Breast epithelium (tissue), 4 donors: ENCODE results near the gene KCNH4. TPM values are rescaled to one million over a fixed set of nuclear protein-coding genes. Genes with fewer than 3 reads are reported as not detected.

Experiments
- DNase-seq, 2 donors: peaks; one replicate each; pipeline ENCODE4 v3.0.0-alpha.2; 2019; ENCODE audit warnings: low spot score in 2 of 2
- H3K27ac ChIP-seq, 2 donors: fragments of 200-600 bp; sonication (generic) in 1 of 2; one replicate each; pipeline ENCODE4 v1.5.1; 2016 to 2019; ENCODE audit warnings: mild to moderate bottlenecking in 1 of 2
- H3K27me3 ChIP-seq, 2 donors: fragments of 200-600 bp; sonication (generic) in 1 of 2; one replicate each; pipeline versions ENCODE4 v1.5.1 to v1.6.0; 2017 to 2019; ENCODE audit warnings: control low read depth in 1 of 2, mild to moderate bottlenecking in 1 of 2
- H3K36me3 ChIP-seq: fragments of 200-600 bp; one replicate; pipeline ENCODE4 v1.5.1; 2019
- H3K4me1 ChIP-seq, 2 donors: fragments of 200-600 bp; sonication (generic); one replicate each; pipeline ENCODE4 v1.5.1; 2016 to 2019; ENCODE audit warnings: control low read depth in 1 of 2
- H3K4me3 ChIP-seq, 3 donors: fragments of 200-600 bp; sonication (generic); 1 replicate in 2 of 3; 2 replicates in 1 of 3; pipeline ENCODE4 v1.5.1; 2016 to 2019; ENCODE audit warnings: mild to moderate bottlenecking in 3 of 3, moderate library complexity in 2 of 3
- H3K9me3 ChIP-seq, 2 donors: fragments of 200-600 bp; sonication (generic) in 1 of 2; one replicate each; pipeline ENCODE4 v1.5.1; 2016 to 2019; ENCODE audit warnings: control low read depth in 1 of 2
- POLR2A ChIP-seq: fragments of 450-650 bp; IDR thresholded peaks from one replicate; pipeline ENCODE4 v1.6.1; 2016; ENCODE audit warnings: antibody characterized with exemption, mild to moderate bottlenecking, moderate library complexity
- POLR2AphosphoS5 ChIP-seq, 3 donors: sonication (generic); formaldehyde crosslinking; IDR thresholded peaks; one replicate each; pipeline ENCODE4 v1.6.1; 2017; ENCODE audit warnings: antibody characterized with exemption in 3 of 3
- intact Hi-C: fragments of 100-400 bp; cut with DNase I; formaldehyde crosslinking; loops from one replicate; pipeline ENCODE4 v1.15.1; 2023; ENCODE audit warnings: low total_unique reads
- total RNA-seq, 3 donors: library from RNA; depleted of rRNA; stranded (reverse); fragments of >200 nt; gene quantifications; one replicate each; pipeline ENCODE4 v1.1.0, GENCODE V29; 2016
- TF ChIP-seq, protein P1 (sequence below), 3 donors: fragments of 450-650 bp; IDR thresholded peaks; one replicate each; pipeline ENCODE4 v1.5.1; 2016 to 2017; ENCODE audit warnings: antibody characterized with exemption in 3 of 3, mild to moderate bottlenecking in 3 of 3, moderate library complexity in 3 of 3

Gene KCNH4
- total RNA-seq, 3 donors from 2014 or later = under 0.01 TPM; not detected in 2

DNA sequence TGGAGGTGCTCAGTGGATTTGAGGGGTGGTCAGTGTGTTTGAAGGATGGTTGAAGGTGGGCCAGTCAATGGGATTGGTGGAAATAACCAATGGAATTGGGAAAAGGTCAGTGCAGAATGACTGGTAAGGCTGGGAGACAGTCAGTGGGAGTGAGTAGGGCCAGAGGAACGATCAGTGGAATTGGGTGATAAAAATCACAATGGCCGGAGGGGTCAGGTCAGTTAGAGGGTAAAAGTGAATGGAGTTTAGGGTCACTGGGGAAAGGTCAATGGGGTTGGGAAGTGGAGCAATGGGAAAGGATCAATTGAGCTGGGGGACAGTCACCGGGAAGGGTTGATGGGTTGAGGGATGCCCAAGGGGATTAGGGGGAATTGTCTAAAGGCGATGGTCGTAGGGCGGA, 15.2 kb downstream of the KCNH4 start:
- TF ChIP-seq, protein P1, sequence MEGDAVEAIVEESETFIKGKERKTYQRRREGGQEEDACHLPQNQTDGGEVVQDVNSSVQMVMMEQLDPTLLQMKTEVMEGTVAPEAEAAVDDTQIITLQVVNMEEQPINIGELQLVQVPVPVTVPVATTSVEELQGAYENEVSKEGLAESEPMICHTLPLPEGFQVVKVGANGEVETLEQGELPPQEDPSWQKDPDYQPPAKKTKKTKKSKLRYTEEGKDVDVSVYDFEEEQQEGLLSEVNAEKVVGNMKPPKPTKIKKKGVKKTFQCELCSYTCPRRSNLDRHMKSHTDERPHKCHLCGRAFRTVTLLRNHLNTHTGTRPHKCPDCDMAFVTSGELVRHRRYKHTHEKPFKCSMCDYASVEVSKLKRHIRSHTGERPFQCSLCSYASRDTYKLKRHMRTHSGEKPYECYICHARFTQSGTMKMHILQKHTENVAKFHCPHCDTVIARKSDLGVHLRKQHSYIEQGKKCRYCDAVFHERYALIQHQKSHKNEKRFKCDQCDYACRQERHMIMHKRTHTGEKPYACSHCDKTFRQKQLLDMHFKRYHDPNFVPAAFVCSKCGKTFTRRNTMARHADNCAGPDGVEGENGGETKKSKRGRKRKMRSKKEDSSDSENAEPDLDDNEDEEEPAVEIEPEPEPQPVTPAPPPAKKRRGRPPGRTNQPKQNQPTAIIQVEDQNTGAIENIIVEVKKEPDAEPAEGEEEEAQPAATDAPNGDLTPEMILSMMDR (IDR thresholded peaks at IDR 0.05) = no peak
- TF ChIP-seq POLR2A (no peak), POLR2AphosphoS5 (IDR thresholded peaks at IDR 0.05) (no peak)
- no peak for DNase-seq
- intact Hi-C loops = no loop called here
- Histone ChIP-seq H3K4me1 (no peaks in the 10 kb centered on the region), H3K27me3 (no peaks in the 10 kb centered on the region), H3K9me3 (no peaks in the 10 kb centered on the region), H3K4me3 (no peak overlapping the region), H3K27ac (no peak overlapping the region), H3K36me3 (no peaks in the 10 kb centered on the region)

DNA sequence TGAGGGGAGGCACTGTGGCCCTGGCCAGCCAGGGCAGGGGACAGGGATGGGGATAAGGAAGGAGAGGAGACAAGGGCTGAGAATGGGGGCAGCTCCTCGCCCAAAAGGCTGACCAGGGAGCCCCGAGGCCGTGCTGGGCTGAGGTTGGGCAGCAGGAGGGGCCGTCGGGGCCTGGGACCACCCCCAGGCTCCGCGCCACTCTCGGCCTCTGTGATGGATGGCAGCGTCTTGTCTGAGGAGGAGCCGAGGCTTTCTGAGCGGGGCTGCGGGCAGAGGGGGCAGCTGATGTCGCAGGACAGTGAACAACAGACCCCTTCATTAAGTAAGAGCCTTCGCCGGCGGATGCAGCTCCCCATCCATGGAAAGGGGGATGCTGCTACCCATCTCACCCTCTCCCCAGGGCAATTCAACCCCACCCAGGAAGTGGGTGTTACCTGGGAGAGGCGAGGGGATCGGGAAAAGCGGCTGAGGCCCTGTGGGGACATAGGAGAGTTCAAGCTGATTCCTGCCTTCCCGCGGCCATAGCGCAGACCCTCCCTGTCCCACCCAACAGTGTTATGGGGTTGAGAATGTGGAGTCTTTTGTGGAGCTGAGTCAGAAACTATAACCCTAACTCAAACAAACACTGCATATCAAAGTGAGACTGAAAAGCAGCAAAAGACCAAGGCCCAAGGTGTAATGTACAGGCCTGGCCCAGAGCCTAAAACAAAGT, 17.1 kb downstream of the KCNH4 start:
- intact Hi-C loops = no loop called here
- no peak for DNase-seq
- no peak overlapping the region for H3K4me3 ChIP-seq
- H3K27me3 ChIP-seq = no peaks in the 10 kb centered on the region
- H3K27ac ChIP-seq = no peak overlapping the region
- no peak for TF ChIP-seq POLR2AphosphoS5 (IDR thresholded peaks at IDR 0.05)
- TF ChIP-seq POLR2A = no peak
- TF ChIP-seq, protein P1 (IDR thresholded peaks at IDR 0.05) = no peak
- no peaks in the 10 kb centered on the region for H3K9me3 ChIP-seq
- H3K4me1 ChIP-seq = no peaks in the 10 kb centered on the region
- no peaks in the 10 kb centered on the region for H3K36me3 ChIP-seq

DNA sequence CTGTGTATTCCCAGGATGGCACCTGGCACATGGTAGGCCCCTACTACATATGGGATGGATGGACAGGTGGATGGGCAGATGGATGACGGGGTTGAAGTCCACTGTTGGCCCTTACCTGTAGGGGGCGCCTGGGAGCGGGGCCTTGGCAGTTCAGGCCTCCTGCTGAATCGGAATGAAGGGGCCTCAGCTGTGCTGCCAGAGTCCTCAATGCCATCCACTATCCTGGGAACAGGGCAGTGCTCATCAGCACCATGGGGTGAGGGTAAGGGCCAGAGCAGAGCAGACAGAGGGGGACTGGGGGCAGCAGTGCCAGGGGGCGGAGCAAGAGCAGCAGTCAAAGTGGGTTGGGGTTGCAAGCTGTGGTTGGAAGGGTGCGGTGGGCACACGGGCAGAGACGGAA, 17.8 kb downstream of the KCNH4 start:
- no peak for DNase-seq
- Histone ChIP-seq H3K27me3 (no peaks in the 10 kb centered on the region), H3K27ac (no peak overlapping the region), H3K36me3 (no peaks in the 10 kb centered on the region), H3K4me1 (no peaks in the 10 kb centered on the region), H3K9me3 (no peaks in the 10 kb centered on the region), H3K4me3 (no peak overlapping the region)
- TF ChIP-seq POLR2AphosphoS5 (IDR thresholded peaks at IDR 0.05) = no peak
- TF ChIP-seq, protein P1 (IDR thresholded peaks at IDR 0.05) = no peak
- TF ChIP-seq POLR2A = no peak
- intact Hi-C loops = no loop called here

DNA sequence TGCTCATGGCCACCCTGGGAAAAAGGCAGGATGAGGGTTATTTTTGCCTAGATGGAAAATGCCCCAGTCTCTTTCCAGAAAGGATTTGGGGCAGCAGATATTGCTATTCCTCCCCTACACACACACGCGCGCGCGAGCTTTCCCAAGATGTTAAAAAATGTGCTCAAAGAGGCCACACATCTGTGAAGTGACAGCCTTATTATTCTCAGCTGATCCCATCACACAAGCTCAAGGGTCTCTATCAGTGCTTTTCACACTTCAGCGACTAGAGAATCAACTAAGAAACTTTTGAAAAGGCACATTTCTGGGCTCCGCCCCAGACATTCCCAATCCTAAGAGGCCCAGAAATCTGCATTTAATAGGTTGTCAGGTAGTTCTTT, 20.4 kb downstream of the KCNH4 start:
- intact Hi-C loops = no loop called here
- Histone ChIP-seq H3K36me3 (no peaks in the 10 kb centered on the region), H3K9me3 (no peaks in the 10 kb centered on the region), H3K4me3 (no peak overlapping the region), H3K27ac (no peak overlapping the region), H3K4me1 (no peaks in the 10 kb centered on the region), H3K27me3 (no peaks in the 10 kb centered on the region)
- TF ChIP-seq, protein P1 (IDR thresholded peaks at IDR 0.05) = no peak
- TF ChIP-seq POLR2A = no peak
- TF ChIP-seq POLR2AphosphoS5 (IDR thresholded peaks at IDR 0.05) = no peak
- no peak for DNase-seq

DNA sequence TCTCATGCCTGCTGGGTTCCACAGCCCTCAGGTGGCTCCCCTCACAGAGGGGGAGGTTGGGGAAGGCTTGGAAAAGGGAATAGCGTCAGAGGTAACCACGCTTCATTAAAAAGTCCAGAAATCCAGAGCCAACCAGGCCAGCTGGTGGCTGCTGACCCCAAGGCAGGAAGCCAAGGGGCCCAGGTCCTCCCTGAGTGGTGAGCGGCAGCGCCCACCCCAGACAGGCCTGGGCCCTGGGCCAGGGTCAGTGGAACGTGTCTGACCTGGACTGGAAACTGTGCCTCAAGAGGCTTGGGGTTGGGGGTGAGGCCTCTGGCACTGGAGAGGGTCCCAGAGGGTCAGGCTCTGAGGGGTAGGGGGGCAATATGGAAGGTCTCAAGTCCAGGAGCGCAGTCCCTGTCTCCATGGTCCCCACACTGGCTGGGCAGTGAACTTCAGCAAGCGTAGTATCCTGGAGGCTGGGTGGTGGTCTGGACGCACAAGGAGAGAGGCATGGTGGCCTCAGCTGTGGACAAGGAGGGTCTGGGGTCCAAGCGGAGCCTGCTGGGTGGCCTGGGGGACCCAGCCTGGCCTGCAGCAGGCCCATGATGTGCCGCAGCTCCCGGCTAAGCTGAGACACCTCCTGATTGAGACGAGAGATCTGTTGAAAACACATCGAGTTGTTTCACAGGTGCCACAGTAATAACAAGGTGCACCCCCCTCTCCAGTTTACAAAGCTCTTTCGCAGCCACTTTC, 21.0 kb downstream of the KCNH4 start:
- no peaks in the 10 kb centered on the region for H3K36me3 ChIP-seq
- no peak overlapping the region for H3K4me3 ChIP-seq
- intact Hi-C loops = no loop called here
- H3K27ac ChIP-seq = no peak overlapping the region
- no peaks in the 10 kb centered on the region for H3K27me3 ChIP-seq
- DNase-seq = no peak
- no peaks in the 10 kb centered on the region for H3K9me3 ChIP-seq
- H3K4me1 ChIP-seq = no peaks in the 10 kb centered on the region
- TF ChIP-seq POLR2A = no peak
- TF ChIP-seq, protein P1 (IDR thresholded peaks at IDR 0.05) = no peak
- no peak for TF ChIP-seq POLR2AphosphoS5 (IDR thresholded peaks at IDR 0.05)
